ENCODE measurements around the gene ENPP4. TPM values are rescaled to one million over a fixed set of nuclear protein-coding genes. Genes with fewer than 3 reads are reported as not detected.
"Not testable (repeated sequence)": the region's sequence is repeated elsewhere in the genome, so short reads cannot be mapped to it uniquely, and the experiment has no call there.

ENPP4 gene
- total RNA-seq, 1 donor from 2014 or later, result 13.6 TPM

GRCh38 chr6:46116289-46116688, 13.5 kb upstream of the ENPP4 start:
- Mint-ChIP-seq H3K9me3 (peaks cover 8% of the 10 kb centered on the region), H3K27ac (no peak overlapping the region), H3K27me3 (no peaks in the 10 kb centered on the region), H3K4me1 (peaks cover 19% of the 10 kb centered on the region), H3K4me3 (no peak overlapping the region), H3K36me3 (ENCODE audit: low read depth) (peaks cover 10% of the 10 kb centered on the region)
- ChIA-PET CTCF (interaction anchor here (2.2 kb wide), 1 partner anchor 26 kb away, joined by 8 read pairs; no protein-coding TSS in a partner anchor), POLR2A (interaction anchor here (1.3 to 1.6 kb wide), 2 partner anchors 14 to 101 kb away, joined by 4 to 5 read pairs; partner anchors contain the start of gene ENPP4)
- ATAC-seq (ENCODE audit: low read depth) (peak; percentile 74), DNase-seq (no peak)
- intact Hi-C loops (cut with micrococcal nuclease), result no loop called here
- TF ChIP-seq CTCF (IDR thresholded peaks at IDR 0.05), result no peak

GRCh38 chr6:46118157-46118556, 11.6 kb upstream of the ENPP4 start:
- H3K4me1 Mint-ChIP-seq, result peaks cover 19% of the 10 kb centered on the region
- no peak for DNase-seq
- H3K27me3 Mint-ChIP-seq, result no peaks in the 10 kb centered on the region
- CTCF ChIA-PET, result no interaction called here
- H3K4me3 Mint-ChIP-seq, result no peak overlapping the region
- H3K9me3 Mint-ChIP-seq, result peaks cover 3% of the 10 kb centered on the region
- no peak for TF ChIP-seq CTCF (IDR thresholded peaks at IDR 0.05)
- intact Hi-C loops (cut with micrococcal nuclease), result no loop called here
- no peak overlapping the region for H3K27ac Mint-ChIP-seq
- POLR2A ChIA-PET, result no interaction called here
- H3K36me3 Mint-ChIP-seq (ENCODE audit: low read depth), result peaks cover 7% of the 10 kb centered on the region
- no peak for ATAC-seq (ENCODE audit: low read depth)

- intact Hi-C loops (cut with micrococcal nuclease), result no loop called here
- ChIA-PET POLR2A (no interaction called here), CTCF (interaction anchor here (0.6 kb wide), 1 partner anchor 28 kb away, joined by 3 read pairs; no protein-coding TSS in a partner anchor)
- Mint-ChIP-seq H3K4me3 (no peak overlapping the region), H3K4me1 (peaks cover 24% of the 10 kb centered on the region), H3K9me3 (peaks cover 3% of the 10 kb centered on the region), H3K36me3 (ENCODE audit: low read depth) (peaks cover 7% of the 10 kb centered on the region), H3K27ac (no peak overlapping the region), H3K27me3 (no peaks in the 10 kb centered on the region)
- ATAC-seq (ENCODE audit: low read depth), result no peak
- DNase-seq, result no peak
- no peak for TF ChIP-seq CTCF (IDR thresholded peaks at IDR 0.05)
These were observed 11.0 kb upstream of the ENPP4 start for GRCh38 chr6:46118836-46119235.

GRCh38 chr6:46119679-46120078, 10.1 kb upstream of the ENPP4 start:
- POLR2A ChIA-PET; intact Hi-C loops (cut with micrococcal nuclease); DNase-seq; H3K27ac Mint-ChIP-seq; CTCF ChIA-PET; ATAC-seq (ENCODE audit: low read depth); H3K36me3 Mint-ChIP-seq (ENCODE audit: low read depth); H3K4me3 Mint-ChIP-seq; H3K27me3 Mint-ChIP-seq; H3K9me3 Mint-ChIP-seq: not testable (repeated sequence)
- peaks cover 24% of the 10 kb centered on the region for H3K4me1 Mint-ChIP-seq

GRCh38 chr6:46128476-46128875, 1.3 kb upstream of the ENPP4 start:
- peaks cover 10% of the 10 kb centered on the region for H3K36me3 Mint-ChIP-seq (ENCODE audit: low read depth)
- H3K4me1 Mint-ChIP-seq, result peaks cover 40% of the 10 kb centered on the region
- no peaks in the 10 kb centered on the region for H3K27me3 Mint-ChIP-seq
- ATAC-seq (ENCODE audit: low read depth) (no peak), DNase-seq (no peak)
- peak overlapping the region; percentile 74 for H3K27ac Mint-ChIP-seq
- intact Hi-C loops (cut with micrococcal nuclease), result loop anchor here (2.0 to 5.0 kb wide), 5 partner anchors 38 to 750 kb away; partner anchors contain the start of genes CYP39A1, ENPP5 and SLC25A27
- H3K4me3 Mint-ChIP-seq, result peak overlapping the region; percentile 95
- no peaks in the 10 kb centered on the region for H3K9me3 Mint-ChIP-seq
- ChIA-PET CTCF (interaction anchor here (1.0 to 2.4 kb wide), 4 partner anchors 38 to 282 kb away, joined by 3 to 17 read pairs (median 10); no protein-coding TSS in a partner anchor), POLR2A (interaction anchor here (0.6 to 3.6 kb wide), 3 partner anchors 76 to 96 kb away, joined by 3 to 49 read pairs (median 3); no protein-coding TSS in a partner anchor)
- TF ChIP-seq CTCF (IDR thresholded peaks at IDR 0.05), result no peak

All from activated B cell treated with CpG ODN at 0.5 μM for 24 hours (primary cell).